Measurements from ENCODE around the gene OLIG2.

The OLIG2 gene

GRCh38 chr21:33019885-33020557, 5.7 kb upstream of the OLIG2 start:
- FAIRE-seq = no peak
- DNase-seq (ENCODE audit: insufficient read length, low spot score) = no peak

GRCh38 chr21:33020558-33021100, 5.1 kb upstream of the OLIG2 start:
- DNase-seq (ENCODE audit: insufficient read length, low spot score) (no peak), FAIRE-seq (no peak)

- DNase-seq (ENCODE audit: insufficient read length, low spot score) = no peak
- FAIRE-seq = no peak
Measured at GRCh38 chr21:33021150-33021549, 4.6 kb upstream of the OLIG2 start.

GRCh38 chr21:33021667-33022066, 4.1 kb upstream of the OLIG2 start:
- no peak for DNase-seq (ENCODE audit: insufficient read length, low spot score)
- no peak for FAIRE-seq

- FAIRE-seq = no peak
- no peak for DNase-seq (ENCODE audit: insufficient read length, low spot score)
Measured at GRCh38 chr21:33022489-33022827, 3.3 kb upstream of the OLIG2 start.

GRCh38 chr21:33022828-33023573, 2.7 kb upstream of the OLIG2 start:
- FAIRE-seq = no peak
- DNase-seq (ENCODE audit: insufficient read length, low spot score) = no peak

GRCh38 chr21:33023574-33024200, 2.0 kb upstream of the OLIG2 start:
- no peak for DNase-seq (ENCODE audit: insufficient read length, low spot score)
- no peak for FAIRE-seq

GRCh38 chr21:33024201-33025103, 1.3 kb upstream of the OLIG2 start:
- no peak for DNase-seq (ENCODE audit: insufficient read length, low spot score)
- no peak for FAIRE-seq

GRCh38 chr21:33025106-33025488, 638 bp upstream of the OLIG2 start:
- FAIRE-seq (no peak), DNase-seq (ENCODE audit: insufficient read length, low spot score) (no peak)

GRCh38 chr21:33026443-33026858, 716 bp downstream of the OLIG2 start:
- FAIRE-seq (no peak), DNase-seq (ENCODE audit: insufficient read length, low spot score) (no peak)

- FAIRE-seq (no peak), DNase-seq (ENCODE audit: insufficient read length, low spot score) (no peak)
Measured at GRCh38 chr21:33026878-33027400, 1.2 kb downstream of the OLIG2 start.

GRCh38 chr21:33027401-33028286, 1.9 kb downstream of the OLIG2 start:
- DNase-seq (ENCODE audit: insufficient read length, low spot score) (no peak), FAIRE-seq (no peak)

- no peak for DNase-seq (ENCODE audit: insufficient read length, low spot score)
- no peak for FAIRE-seq
Measured at GRCh38 chr21:33028287-33028670, 2.5 kb downstream of the OLIG2 start.

GRCh38 chr21:33028773-33029384, 3.1 kb downstream of the OLIG2 start:
- DNase-seq (ENCODE audit: insufficient read length, low spot score) (no peak), FAIRE-seq (no peak)

GRCh38 chr21:33029385-33029921, 3.7 kb downstream of the OLIG2 start:
- FAIRE-seq (no peak), DNase-seq (ENCODE audit: insufficient read length, low spot score) (no peak)

- DNase-seq (ENCODE audit: insufficient read length, low spot score) = no peak
- no peak for FAIRE-seq
Measured at GRCh38 chr21:33029975-33030461, 4.3 kb downstream of the OLIG2 start.

- DNase-seq (ENCODE audit: insufficient read length, low spot score) = no peak
- no peak for FAIRE-seq
Measured at GRCh38 chr21:33030633-33031032, 4.9 kb downstream of the OLIG2 start.

GRCh38 chr21:33031152-33031911, 5.6 kb downstream of the OLIG2 start:
- no peak for FAIRE-seq
- DNase-seq (ENCODE audit: insufficient read length, low spot score) = no peak

Data from HTR-8/SVneo (cell line).